DMS 273 treated with DMSO at 0.1 percent for 48 hours (cell line): ENCODE data around the gene DDTL.
"Not testable (repeated sequence)": the region's sequence is repeated elsewhere in the genome, so short reads cannot be mapped to it uniquely, and the experiment has no call there.

Source experiments
- DNase-seq: peaks from one replicate; lab custom pipeline; 2025; lab: John Stamatoyannopoulos, UW

The DDTL gene

DNA sequence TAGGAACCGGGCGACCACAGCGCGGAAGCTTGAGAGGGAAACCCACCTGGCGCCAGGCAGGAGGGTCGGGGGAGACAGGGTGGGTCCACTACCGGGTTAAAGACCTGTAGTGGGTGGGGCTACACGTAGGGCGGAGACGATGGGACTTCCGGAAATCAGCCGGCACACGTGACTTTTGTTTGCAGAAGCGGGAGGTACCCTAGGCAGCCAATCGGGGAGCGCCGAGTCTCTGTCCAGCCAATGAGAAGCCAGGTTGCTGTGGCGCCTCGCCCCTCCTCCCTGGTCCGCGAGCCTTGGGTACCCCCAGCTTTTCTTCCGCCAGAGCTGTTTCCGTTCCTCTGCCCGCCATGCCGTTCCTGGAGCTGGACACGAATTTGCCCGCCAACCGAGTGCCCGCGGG, at the start of gene DDTL:
Gene DDTL (plus strand): TSS at position 321 of the 400 bp plus-strand sequence. CDS start 27 bp downstream, at position 348.
- DNase-seq = not testable (repeated sequence)

DNA sequence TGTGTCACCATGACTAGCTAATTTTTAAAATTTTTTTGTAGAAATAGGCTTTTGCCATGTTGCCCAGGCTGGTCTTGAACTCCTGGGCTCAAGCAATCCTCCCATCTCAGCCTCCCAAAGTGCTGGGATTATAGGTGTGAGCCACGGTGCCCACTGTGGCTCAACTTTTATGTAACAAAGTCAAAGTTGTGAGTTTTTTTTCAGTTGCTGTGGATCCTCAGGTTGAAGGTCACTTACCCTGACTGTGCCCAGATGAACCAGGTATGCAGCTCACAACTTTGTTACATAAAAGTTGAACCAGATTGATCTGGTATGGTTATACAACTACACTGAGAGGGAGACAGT, 46.4 kb upstream of the DDTL start:
- not testable (repeated sequence) for DNase-seq

DNA sequence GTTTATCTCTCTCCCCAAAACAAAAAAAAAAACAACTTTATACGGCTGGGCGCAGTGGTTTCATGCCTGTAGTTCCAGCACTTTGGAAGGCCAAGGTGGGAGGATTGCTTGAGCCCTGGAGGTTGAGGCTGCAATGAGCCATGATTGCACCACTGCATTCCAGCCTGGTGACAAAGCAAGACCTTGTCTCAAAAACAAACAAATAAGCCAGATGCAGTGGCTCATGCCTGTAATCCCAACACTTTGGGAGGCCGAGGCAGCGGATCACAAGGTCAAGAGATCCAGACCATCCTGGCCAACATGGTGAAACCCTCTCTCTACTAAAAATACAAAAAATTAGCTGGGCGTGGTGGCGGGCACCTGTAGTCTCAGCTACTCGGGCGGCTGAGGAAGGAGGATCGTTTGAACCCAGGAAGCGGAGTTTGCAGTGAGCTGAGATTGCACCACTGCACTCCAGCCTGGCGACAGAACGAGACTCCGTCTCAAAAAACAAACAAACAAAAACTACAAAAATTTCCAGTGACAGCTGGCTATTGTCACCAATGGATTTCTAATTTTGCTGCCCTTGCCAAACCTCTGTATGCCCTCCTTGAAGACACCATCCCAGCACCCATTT, 45.0 kb upstream of the DDTL start:
- DNase-seq = not testable (repeated sequence)

DNA sequence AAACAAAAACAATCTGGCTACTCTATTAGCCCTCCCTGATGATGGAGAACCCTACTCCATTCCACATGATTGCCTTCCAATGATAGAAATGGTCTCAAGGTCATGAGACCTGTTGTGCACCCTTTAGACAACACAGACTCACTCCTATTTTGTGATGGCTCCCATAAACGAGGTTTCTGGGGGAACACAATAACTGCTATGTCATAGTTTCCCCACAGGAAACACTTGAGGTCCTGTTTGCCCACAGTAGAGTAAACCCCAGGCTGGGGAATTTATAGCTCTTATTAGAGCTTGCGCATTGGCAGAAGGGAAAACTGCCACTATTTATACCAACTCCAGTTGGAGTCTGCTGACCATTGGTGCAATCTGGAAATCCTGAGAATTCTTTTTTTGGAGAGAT, 43.8 kb upstream of the DDTL start:
- DNase-seq = no peak

DNA sequence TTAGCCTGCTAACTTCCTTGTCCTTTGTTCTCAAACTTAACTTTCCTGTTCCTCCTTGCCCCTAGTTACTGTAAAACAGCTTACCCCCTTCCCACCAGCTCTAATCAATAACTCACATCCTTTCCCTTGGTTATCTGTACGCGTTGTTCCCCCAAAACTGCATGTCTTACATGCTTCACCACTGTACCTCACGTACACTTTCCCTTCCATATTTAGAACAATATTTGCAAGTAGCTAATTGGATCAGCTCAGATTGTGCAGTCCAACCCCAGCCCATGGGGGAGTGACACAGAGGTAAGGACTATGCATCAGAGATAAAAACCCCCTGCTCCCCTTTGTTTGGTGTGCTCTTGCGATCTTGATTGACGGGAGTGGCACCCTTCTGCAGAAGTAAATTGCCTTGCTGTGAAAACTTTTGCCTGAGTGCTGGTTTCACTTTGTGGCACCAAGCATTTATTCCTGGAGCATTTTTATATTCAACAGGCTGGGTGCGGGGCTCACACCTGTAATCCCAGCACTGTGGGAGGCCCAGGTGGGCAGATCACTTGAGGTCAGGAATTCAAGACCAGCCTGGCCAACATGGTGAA, 41.6 kb upstream of the DDTL start:
- DNase-seq = no peak

DNA sequence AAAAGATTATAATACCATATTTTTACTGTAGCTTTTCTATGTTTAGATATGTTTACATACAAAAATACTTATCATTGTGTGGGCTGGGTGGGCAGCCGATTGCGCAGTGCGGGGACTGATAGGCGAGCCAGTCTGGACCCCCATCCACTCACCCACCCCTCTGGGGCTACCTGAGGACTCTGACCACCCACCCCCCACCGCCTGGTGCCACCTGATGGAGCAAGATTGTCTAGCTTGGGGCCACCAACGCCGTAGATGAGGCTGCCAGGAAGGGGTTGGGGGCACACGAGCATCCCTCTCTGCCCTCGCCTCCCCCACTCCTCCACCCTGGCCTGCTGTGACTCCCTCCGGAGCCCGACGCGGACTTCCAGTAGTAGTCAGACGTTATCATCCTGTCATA, 40.1 kb upstream of the DDTL start:
- no peak for DNase-seq

DNA sequence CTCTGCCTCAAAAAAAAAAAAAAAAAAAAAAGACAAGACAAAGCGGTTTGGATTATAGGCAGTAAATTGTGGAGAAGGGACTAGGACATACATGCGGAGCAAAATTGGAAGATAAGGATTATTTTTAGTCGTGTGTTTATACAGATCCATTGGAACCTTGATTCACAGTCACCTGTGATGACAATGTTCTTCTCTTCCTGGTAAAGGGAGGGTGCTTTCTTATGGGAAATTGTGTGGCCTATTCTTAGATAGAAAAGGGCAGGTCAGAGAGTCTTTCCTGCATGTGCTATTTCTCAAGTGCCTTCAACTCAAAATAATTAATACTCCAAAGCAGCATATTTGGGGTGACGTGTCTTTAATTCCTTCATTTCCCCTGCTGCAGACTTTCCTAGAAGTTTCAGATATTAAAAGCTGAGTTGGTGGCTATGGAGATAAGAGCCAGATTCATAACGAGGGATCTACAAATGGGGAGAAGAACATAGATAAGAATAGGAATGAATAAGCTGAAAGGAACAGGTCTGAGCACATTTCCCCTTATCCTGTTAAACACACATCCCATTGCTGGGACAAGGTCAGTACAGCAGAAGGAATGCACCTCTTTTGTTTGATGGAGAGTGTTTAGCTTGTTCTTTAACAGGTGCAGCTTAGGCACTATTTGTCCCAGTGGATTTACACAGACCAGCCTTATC, 28.2 kb upstream of the DDTL start:
- no peak for DNase-seq

DNA sequence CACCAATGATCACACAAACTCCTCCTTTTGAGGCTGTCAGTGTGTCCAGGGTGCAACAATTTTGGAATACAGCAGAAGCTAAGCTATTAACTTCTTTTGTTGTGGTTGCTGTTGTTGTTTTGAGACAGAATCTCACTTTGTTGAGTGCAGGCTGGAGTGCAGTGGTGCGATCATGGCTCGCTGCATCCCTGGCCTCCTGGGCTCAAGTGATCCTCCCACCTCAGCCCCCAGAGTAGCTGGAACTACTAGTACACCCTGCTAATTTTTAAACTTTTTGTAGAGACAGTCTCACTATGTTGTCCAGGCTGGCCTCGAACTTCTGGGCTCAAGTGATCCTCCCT, 27.7 kb upstream of the DDTL start:
- DNase-seq = no peak

DNA sequence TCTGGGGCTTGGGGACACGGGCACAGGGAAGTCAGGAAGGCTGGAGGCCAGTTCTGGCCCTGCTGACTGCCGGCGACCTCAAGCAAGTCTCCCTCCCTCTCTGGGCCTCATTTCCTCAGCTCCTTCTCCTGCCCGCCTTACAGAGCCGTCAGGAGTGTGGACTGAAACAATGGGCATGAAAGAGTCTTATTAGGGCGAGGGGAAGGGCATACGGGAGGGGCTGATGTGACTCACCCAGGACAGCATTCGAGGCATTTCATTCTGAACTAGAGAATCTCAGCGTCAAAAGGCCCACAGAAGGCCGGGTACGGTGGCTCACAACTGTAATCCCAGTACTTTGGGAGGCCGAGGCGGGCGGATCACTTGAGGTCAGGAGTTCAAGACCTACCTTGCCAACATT, 26.5 kb upstream of the DDTL start:
- not testable (repeated sequence) for DNase-seq

DNA sequence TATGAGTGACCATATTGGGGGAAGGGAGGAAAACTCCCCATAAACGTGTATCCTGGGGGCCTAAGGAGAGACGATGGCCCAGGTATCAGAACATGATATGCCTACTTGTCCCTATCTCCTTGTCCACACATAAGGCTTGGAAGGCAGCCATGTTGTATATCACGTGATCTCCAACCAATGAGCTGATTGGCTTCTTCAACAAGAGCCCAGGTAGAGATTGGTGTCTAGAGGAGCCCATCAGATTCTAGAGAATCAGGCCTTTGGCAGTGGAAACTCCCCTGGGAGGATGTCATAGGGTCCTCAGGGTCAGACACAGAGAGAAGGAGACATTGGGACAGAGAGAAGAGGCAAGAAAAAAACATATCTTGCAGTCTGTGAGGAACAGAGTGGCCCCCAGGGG, 19.3 kb upstream of the DDTL start:
- DNase-seq = not testable (repeated sequence)

DNA sequence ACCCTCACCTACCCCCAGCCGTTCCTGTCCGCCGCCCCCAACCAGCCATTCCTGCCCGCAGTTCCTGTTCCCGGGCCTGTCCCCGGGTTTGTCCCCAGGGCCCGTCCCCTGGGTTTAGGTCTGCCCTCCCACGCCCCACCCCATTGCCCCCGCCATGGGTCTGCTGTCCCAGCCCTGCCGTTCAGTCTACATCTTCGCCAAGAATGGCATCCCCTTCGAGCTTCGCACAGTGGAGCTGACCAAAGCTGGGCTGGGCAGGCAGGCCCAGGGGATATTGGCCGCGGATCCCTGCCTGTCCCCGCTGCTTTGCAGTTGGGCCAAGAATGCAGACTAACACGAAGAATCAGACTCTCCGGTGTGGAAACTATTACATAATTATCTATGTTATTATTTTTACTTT, 16.9 kb upstream of the DDTL start:
- not testable (repeated sequence) for DNase-seq

DNA sequence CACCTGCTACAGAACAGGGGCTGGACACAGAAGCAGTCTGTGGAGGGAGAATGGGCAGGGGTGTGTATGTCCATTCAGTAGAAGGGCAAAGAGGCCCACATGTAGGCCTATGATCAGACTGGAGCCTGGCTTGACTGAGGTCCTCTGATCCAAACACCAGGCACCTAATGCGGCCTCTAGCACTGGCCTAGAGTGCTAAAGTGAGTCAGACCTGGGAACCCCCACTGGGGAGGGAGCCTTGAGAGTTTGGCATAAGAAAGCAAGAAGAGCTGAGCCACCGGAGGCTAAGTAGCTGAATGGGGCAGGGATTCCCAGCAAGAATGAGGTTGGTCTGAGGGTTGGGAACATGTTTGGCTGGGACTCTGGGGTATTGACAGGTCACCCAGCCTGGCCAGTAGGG, 15.3 kb upstream of the DDTL start:
- DNase-seq = not testable (repeated sequence)

DNA sequence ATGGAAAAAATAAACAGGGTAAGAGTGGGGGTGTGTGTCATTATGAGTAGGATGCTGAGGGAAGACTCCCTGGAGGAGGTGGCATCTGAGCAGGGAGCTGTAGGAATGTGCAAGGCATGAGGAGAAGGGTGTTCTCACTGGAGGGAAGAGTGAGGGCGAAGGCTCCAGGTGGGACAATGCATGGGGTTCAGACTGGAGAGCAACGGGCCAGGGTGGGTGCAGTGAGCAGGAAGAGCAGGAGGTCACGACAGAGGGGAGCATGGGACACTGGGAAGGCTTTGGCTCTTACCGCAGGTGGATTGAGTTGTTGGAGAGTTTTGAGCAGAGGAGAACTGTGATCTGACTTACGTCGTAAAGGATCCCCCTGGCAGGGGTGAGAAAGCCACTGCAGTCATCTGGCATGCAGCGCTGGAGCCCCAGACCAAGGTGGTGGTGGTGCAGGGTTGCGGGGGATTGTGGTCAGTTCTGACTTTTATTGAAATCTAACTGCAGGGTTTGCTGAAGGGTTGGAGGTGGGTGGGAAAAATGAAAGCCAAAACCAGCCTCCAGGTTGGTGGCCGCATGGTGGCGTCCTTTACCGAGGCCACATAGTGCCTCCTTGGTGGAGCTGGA, 13.8 kb upstream of the DDTL start:
- DNase-seq = not testable (repeated sequence)

DNA sequence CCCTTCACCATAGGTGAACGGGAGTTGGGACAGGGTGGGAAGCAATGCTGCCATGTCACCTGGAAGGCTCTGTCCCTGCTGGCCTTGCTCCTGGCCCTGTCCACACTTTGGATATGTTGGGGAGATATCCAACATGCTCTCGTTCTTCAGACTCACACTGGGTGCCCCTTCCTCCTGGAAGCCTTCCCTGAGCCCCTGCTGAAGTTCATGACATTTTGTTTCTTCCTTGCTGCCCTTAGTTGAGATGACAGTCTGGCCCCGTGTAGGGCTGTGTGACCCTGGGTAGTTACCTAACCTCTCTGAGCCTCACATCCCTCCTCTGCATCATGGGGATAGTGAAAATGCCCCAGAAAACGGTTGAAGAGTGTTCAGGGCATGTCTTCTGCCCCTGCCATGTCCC, 13.2 kb upstream of the DDTL start:
- not testable (repeated sequence) for DNase-seq

DNA sequence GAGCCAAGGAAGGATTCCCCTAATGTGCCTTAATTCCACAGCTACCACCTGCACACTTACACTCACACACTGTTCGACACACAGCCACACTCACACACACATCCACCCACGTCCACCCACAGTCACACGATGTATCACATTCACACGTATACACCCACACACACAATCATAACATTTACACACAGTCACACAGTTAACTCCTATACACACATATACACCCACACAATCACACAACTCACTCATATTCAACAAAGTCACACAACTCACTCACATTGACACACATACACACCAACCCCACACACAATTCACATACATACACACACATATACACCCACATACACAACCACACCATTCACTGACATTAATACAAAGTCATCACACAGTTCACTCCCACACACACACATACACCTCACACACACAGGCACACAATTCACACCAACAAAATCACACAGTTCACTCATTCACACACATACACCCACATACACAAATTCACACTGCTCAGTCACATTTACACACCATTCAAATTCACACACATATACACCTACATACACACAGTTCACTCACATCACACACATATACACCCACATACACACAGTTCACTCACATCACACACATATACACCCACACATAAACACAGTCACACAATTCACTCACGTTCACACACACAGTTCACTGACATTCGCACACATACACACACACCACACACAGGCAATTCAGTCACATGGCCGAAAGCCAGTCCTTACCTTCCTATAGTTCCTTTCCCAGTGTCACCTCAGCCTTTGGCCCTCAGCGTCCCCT, 12.3 kb upstream of the DDTL start:
- not testable (repeated sequence) for DNase-seq

DNA sequence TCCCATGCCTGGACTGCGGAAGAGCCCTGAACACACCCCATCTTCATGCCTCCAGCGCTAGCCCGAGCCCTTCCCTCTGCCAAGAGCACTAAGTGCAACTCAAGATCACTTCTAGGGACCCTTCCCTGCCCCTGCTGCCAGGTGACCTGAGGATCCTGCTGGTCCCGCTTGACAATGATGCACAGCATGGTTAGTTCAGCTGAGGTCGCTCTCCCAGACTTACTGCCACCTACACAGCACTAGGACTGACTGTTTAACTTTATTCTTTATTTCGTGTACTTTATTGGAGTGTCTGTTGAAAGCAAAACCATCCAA, 11.7 kb upstream of the DDTL start:
- DNase-seq = not testable (repeated sequence)

DNA sequence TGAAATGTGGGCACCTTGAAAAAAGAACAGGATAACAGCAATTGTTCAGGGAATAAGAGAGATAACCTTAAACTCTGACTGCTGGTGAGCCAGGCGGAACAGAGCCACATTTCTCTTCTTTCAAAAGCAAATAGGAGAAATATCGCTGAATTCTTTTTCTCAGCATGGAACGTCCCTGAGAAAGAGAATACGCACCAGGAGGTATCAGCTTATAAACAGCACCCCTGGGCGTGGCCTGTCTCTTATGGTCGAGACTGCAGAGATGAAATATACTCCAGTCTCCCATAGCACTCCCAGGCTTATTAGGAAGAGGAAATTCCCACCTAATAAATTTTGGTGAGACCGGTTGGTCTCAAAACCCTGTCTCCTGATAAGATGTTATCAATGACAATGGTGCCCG, 10.8 kb upstream of the DDTL start:
- DNase-seq = not testable (repeated sequence)

DNA sequence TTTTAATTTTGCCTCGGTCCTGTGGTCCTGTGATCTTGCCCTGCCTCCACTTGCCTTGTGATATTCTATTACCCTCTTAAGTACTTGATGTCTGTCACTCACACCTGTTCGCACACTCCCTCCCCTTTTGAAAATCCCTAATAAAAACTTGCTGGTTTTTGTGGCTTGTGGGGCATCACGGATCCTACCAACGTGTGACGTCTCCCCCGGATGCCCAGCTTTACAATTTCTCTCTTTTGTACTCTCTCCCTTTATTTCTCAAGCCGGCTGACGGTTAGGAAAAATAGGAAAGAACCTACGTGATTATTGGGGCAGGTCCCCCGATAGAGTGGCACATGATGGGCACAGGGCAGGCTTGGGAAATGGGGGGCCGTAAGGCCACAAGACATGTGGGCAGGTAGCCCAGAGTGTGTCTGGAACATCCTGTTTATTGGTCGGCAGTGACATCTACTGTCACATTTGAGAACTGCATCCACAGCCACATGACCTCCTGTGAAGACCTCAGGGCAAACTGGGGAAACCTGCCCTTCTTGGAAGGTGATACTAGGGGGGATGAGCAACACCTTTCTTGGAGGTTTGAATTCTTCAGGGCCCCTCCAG, 10.3 kb upstream of the DDTL start:
- DNase-seq = not testable (repeated sequence)

DNA sequence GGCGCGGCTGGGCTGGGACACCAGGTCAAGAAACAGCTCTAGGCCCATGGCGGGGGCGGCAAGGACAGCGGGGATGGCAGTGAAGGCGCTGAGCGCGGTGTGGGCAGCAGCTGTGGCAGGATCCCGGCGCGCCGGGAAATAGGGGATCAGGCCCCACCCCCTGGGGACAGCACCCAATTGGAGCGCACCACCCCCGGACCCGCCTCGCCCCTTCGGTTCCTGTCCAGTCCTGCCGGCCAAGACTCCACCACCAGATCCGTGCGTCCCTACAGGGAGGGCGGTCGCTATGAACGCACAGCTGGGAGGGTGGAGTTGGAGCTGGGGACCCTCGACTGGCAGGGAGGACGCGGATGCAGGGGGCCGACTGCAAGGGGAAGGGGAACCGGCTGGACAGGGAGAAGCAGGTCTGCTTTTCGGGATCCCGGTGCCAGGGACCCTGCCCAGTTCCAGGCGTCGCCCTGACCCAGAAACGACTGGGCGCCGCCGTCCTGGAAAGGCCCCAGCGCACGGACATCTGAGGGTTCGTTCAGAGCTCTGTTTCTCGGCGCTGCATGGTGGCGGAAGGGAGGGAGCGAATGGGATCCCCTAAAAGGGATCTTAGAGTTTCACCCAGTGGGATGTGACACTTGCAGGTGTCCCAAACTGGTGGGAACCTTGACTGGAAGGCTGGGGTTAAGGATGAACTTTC, 5.5 kb upstream of the DDTL start, which contains the start of gene GSTT2B:
Gene GSTT2B (minus strand): TSS at position 112 of the 688 bp plus-strand sequence. CDS start 64 bp downstream, at position 48.
- DNase-seq = not testable (repeated sequence)

DNA sequence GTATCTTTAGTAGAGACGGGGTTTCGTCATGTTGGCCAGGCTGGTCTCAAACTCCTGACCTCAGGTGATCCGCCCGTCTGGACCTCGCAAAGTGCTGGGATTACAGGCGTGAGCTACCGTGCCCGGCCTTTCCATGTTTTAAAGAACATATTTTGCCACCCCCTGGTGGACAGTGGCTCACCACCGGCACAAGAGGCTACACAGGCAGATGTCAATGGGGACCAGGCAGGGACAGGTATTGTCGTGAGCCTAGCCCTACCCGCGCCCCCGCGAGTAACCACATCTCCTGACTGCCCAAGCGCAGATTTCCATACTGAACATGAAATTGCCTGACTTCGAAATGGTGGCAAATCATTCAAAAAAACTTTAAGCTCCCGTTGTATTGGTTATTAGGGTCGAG, 594 bp upstream of the DDTL start:
- DNase-seq = not testable (repeated sequence)

DNA sequence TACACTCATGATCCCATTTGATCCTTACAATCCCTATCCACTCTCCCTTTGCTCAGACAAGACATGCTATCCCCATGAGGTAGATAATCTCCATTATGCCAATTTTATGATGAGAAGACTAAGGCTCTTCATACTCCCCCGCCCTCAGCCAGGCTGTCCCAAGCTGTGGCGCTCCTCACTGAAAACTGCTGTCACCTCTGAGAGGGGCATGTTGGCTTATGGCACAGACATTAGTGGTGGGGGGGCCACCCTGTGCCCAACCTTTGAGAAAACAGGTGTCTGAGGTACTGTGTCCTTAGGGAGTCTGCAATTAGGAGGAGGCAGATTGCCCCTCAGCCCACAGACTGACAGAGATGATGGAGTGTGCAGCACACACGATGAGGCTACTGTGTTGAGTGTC, 2.4 kb downstream of the DDTL start:
- no peak for DNase-seq
